ENCODE data around the gene TICAM1.
"Not testable (repeated sequence)": the region's sequence is repeated elsewhere in the genome, so short reads cannot be mapped to it uniquely, and the experiment has no call there.

Gene TICAM1

GRCh38 chr19:4831304-4831978 lies at the start of gene TICAM1:
Gene TICAM1, minus strand, starts transcription at chr19:4831712. Its CDS starts 13,335 bp downstream, at chr19:4818377.
- peak; percentile 64 to 69 for DNase-seq

DNA sequence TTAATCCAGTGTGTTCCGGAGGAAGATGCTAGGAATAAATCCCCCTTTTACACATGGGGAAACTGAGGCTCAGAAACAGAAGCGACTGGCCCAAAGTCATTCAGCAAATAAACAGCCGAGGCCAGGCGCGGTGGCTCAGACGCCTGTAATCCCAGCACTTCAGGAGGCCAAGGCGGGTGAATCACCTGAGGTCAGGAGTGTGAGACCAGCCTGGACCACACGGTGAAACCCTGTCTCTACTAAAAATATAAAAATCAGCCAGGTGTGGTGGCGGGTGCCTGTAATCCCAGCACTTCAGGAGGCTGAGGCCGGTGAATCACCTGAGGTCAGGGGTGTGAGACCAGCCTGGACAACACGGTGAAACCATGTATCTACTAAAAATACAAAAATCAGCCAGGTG lies 47.5 kb upstream of the TICAM1 start:
- no peak for DNase-seq

GRCh38 chr19:4878491-4878968 lies 47.0 kb upstream of the TICAM1 start:
- DNase-seq, result no peak

- no peak for DNase-seq
These were observed 46.4 kb upstream of the TICAM1 start for GRCh38 chr19:4877753-4878490.

- DNase-seq, result no peak
These were observed 42.4 kb upstream of the TICAM1 start for GRCh38 chr19:4873930-4874329.

GRCh38 chr19:4871711-4872110 lies 40.2 kb upstream of the TICAM1 start:
- no peak for DNase-seq

GRCh38 chr19:4870025-4870700 lies 38.7 kb upstream of the TICAM1 start:
- DNase-seq, result peak in 1 of 2 donors; percentile 16

- no peak for DNase-seq
These were observed 36.8 kb upstream of the TICAM1 start for GRCh38 chr19:4868286-4868834.

- peak; percentile 96 to 98 for DNase-seq
These were observed 36.2 kb upstream of the TICAM1 start, which contains the start of gene PLIN3 for GRCh38 chr19:4867534-4868285. Gene PLIN3, minus strand, starts transcription at chr19:4867667. Its CDS starts 6,273 bp downstream, at chr19:4861394.

- DNase-seq, result peak; percentile 23 to 37
These were observed 35.3 kb upstream of the TICAM1 start for GRCh38 chr19:4866595-4867424.

- no peak for DNase-seq
These were observed 29.6 kb upstream of the TICAM1 start for GRCh38 chr19:4861147-4861546.

DNA sequence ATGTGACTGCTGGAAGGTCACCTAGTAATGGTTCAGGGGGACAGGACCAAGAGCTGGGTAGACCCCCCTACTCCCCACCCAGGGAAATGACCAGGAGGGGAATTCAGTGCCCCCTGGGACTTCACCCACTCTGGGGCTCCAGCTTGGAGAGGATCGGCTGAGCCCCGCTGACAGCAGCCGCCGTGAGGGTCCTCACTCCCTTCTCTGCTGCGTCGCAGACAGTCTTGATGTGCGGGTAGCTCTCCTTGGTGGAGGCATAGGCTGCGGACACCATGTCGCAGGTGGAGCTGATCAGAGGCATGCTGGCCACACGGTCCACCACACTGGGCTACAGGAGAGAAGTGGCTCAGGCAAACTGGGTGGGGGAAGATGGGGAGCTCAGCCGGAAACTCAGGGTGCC lies 28.2 kb upstream of the TICAM1 start:
- no peak for DNase-seq

GRCh38 chr19:4856468-4856867 lies 25.0 kb upstream of the TICAM1 start:
- not testable (repeated sequence) for DNase-seq

- DNase-seq, result not testable (repeated sequence)
These were observed 22.0 kb upstream of the TICAM1 start for GRCh38 chr19:4853506-4853905.

DNA sequence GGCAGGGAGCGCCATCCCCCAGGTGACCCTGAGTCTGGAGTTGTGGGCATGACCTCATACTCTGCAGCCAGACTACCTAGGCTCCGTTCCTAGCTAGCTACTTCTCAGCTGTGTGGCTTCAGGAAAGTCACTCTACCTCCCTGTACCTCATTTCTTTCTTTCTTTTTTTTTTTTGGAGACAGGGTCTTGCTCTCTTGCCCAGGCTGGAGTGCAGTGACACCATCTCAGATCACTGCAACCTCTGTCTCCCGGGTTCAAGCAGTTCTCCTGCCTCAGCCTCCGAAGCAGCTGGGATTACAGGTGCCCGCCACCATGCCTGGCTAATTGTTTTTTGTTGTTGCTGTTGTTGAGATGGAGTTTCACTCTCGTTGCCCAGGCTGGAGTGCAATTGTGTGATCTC lies 21.0 kb upstream of the TICAM1 start:
- DNase-seq, result no peak

GRCh38 chr19:4851551-4852290 lies 20.2 kb upstream of the TICAM1 start:
- DNase-seq, result peak; percentile 76 to 79

- DNase-seq, result no peak
These were observed 17.5 kb upstream of the TICAM1 start for GRCh38 chr19:4849019-4849418.

DNA sequence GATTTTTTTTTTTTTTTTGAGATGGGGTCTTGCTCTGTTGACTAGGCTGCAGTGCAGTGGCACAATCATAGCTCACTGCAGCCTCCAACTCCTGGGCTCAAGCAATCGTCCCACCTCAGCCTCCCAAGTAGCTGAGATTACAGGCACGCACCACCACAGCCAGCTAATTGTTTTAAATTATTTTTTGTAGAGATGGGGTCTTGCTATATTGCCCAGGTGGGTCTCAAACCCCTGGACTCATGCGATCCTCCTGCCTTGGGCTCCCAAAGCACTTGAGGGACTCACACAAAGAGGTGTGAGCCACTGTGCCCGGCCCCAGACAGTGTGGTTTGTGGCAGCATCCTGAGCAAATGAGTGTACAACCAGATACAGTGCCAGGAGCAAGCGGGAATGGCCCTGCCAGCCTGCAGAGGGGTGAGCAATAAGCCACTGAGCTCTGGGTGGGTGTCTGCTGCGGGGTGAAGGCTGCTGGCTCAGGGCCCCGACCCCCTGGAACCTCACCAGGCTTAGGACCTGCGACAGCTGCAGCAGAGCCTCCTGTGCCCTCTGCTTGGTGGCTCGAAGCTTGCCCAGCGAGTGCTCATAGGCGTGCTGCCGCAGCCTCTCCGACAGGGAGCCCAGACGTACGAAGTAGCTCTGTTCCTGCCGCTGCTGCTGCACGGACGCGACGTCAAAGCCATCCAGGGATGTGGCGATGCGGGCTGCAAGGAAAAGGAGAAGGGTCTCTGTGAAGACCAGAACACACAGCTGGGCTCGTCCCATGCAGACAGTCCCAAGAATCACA lies 15.9 kb upstream of the TICAM1 start:
- no peak for DNase-seq

DNA sequence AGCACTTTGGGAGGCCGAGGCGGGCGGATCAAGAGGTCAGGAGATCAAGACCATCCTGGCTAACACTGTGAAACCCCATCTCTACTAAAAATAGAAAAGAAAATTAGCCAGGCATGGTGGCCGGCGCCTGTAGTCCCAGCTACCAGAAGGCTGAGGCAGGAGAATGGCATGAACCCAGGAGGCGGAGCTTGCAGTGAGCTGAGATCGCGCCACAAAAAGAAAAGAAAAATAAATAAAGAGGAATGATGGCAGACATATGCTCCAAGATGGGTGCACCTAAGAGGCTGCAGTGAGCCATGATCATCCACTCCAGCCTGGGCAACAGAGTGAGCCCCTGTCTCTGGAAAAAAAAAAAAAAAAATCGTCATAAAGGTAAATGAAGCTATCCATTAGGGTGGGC lies 14.5 kb upstream of the TICAM1 start:
- not testable (repeated sequence) for DNase-seq
